HUES48 (cell line): ENCODE measurements around the gene TEAD1.

Source experiments
- H3K27ac ChIP-seq: one replicate; pipeline ENCODE4 v1.7.0; 2013; ENCODE audit warnings: low read depth, low read length, inconsistent platforms
- H3K27me3 ChIP-seq: 2 replicates; pipeline ENCODE4 v1.6.1; 2013; ENCODE audit warnings: mild to moderate bottlenecking, low read length; ENCODE audit not compliant: control insufficient read depth, insufficient read depth
- H3K36me3 ChIP-seq: 2 replicates; pipeline ENCODE4 v1.6.1; 2013; ENCODE audit warnings: low read length; ENCODE audit not compliant: control insufficient read depth, insufficient read depth
- H3K4me1 ChIP-seq: 2 replicates; pipeline ENCODE4 v1.6.1; 2013; ENCODE audit warnings: mild to moderate bottlenecking, low read length; ENCODE audit not compliant: control insufficient read depth, insufficient read depth
- H3K4me3 ChIP-seq: 2 replicates; pipeline ENCODE4 v1.5.1; 2013; ENCODE audit warnings: mild to moderate bottlenecking, low read depth, low read length
- H3K9ac ChIP-seq: 2 replicates; pipeline ENCODE4 v1.6.1; 2013; ENCODE audit warnings: mild to moderate bottlenecking, low read depth, low read length, moderate library complexity
- H3K9me3 ChIP-seq: 2 replicates; pipeline ENCODE4 v1.6.1; 2013; ENCODE audit warnings: low read length; ENCODE audit not compliant: control insufficient read depth, insufficient read depth

TEAD1 gene

DNA sequence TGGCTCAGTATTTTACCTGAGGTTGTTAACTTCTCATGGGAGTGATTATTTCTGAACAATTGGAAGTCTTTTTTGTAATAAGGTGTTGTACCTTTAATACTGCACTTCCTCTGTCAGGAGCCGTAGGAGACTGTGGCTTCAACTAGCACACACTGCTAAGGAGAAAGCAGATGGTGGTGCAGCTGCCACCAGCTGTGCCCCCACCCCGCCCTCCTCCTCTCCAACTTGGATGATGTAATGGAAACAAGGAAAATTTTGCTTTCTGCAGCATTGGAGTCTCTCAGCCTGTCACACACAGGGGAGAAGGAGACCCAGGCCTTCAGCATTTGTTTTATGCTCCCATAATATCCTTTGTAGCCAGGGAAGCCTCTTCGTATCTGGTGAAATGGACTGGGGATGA lies 91.2 kb downstream of the TEAD1 start:
- H3K4me3 ChIP-seq: no peak overlapping the region
- H3K9me3 ChIP-seq: no peaks in the 10 kb centered on the region
- peaks cover 32% of the 10 kb centered on the region; the same call in 1 of the 2 replicates for H3K36me3 ChIP-seq
- H3K27ac ChIP-seq: no peak overlapping the region
- H3K4me1 ChIP-seq: peaks cover 24% of the 10 kb centered on the region
- H3K9ac ChIP-seq: no peak overlapping the region
- no peaks in the 10 kb centered on the region for H3K27me3 ChIP-seq

DNA sequence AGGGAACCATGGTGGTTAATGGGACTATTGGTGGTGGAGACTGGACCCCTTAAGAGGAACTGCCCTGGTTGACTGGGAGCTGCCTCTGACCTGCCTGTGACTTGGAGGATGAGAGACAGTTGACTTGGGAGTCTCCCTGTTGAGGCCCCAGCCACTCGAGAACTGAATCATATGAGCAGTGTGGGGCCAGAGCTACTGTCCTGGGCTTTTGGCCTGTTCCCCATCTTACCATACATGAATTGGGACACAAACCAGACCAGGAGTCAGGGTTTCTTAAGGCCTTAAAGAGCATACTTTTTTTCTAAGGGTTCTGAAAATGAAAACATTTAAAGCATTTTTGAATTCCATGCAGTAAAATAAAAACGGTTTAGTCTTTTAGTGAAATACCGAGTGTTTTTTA lies 92.8 kb downstream of the TEAD1 start:
- Histone ChIP-seq H3K4me1 (peaks cover 15% of the 10 kb centered on the region), H3K4me3 (no peak overlapping the region), H3K27ac (no peak overlapping the region), H3K27me3 (no peaks in the 10 kb centered on the region), H3K9me3 (no peaks in the 10 kb centered on the region), H3K36me3 (peaks cover 32% of the 10 kb centered on the region; the same call in 1 of the 2 replicates), H3K9ac (no peak overlapping the region)

- no peak overlapping the region for H3K27ac ChIP-seq
- no peaks in the 10 kb centered on the region for H3K27me3 ChIP-seq
- H3K9ac ChIP-seq: no peak overlapping the region
- H3K4me3 ChIP-seq: no peak overlapping the region
- peaks cover 15% of the 10 kb centered on the region for H3K4me1 ChIP-seq
- no peaks in the 10 kb centered on the region for H3K9me3 ChIP-seq
- peaks cover 32% of the 10 kb centered on the region; the same call in 1 of the 2 replicates for H3K36me3 ChIP-seq
These were observed 93.4 kb downstream of the TEAD1 start for GRCh38 chr11:12767577-12767976.

GRCh38 chr11:12768726-12769673 lies 94.8 kb downstream of the TEAD1 start:
- Histone ChIP-seq H3K27ac (no peak overlapping the region), H3K36me3 (peaks cover 30% of the 10 kb centered on the region; the same call in 1 of the 2 replicates), H3K4me3 (no peak overlapping the region), H3K27me3 (no peaks in the 10 kb centered on the region), H3K9me3 (no peaks in the 10 kb centered on the region), H3K9ac (no peak overlapping the region), H3K4me1 (peaks cover 26% of the 10 kb centered on the region)

- H3K9ac ChIP-seq: no peak overlapping the region
- H3K27me3 ChIP-seq: no peaks in the 10 kb centered on the region
- peaks cover 26% of the 10 kb centered on the region for H3K4me1 ChIP-seq
- no peak overlapping the region for H3K27ac ChIP-seq
- peaks cover 21% of the 10 kb centered on the region; the same call in 1 of the 2 replicates for H3K36me3 ChIP-seq
- no peak overlapping the region for H3K4me3 ChIP-seq
- no peaks in the 10 kb centered on the region for H3K9me3 ChIP-seq
These were observed 95.7 kb downstream of the TEAD1 start for GRCh38 chr11:12769834-12770345.

- Histone ChIP-seq H3K27me3 (no peaks in the 10 kb centered on the region), H3K4me1 (peaks cover 26% of the 10 kb centered on the region), H3K27ac (no peak overlapping the region), H3K9me3 (no peaks in the 10 kb centered on the region), H3K36me3 (peaks cover 15% of the 10 kb centered on the region; the same call in 1 of the 2 replicates), H3K9ac (no peak overlapping the region), H3K4me3 (no peak overlapping the region)
These were observed 96.2 kb downstream of the TEAD1 start for GRCh38 chr11:12770435-12770834.

DNA sequence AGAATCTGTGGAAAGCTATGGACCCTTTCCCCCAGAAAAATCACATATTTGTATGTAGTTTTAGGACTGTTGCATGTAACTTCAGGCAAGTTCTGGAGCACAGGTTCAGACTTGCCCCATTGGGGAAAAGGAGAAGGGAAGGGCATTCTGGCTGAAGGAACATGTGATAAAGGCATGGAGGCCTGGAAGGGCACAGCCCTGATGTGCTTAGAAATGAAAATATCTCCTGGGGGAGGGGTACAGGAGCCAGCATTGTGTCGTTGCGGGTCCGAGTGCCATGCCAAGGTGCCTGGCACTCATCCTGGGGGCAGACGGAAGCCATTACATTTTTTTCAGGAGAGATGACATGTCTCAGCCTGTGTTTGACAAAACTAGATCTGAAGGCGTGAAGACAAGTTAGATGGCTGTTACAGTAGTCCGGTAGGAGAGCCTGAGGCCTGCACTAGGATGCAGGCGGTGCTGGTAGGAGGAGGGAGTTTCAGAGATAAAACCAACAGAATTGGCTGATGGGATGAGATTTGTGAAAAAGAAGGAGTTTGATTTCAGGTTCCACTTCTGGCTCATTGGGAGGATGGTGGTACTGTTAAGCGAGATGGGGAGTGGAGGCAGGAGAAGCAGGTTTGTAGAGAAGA lies 96.9 kb downstream of the TEAD1 start:
- Histone ChIP-seq H3K9me3 (no peaks in the 10 kb centered on the region), H3K4me1 (peaks cover 26% of the 10 kb centered on the region), H3K4me3 (no peak overlapping the region), H3K36me3 (peaks cover 9% of the 10 kb centered on the region; the same call in 1 of the 2 replicates), H3K9ac (no peak overlapping the region), H3K27me3 (no peaks in the 10 kb centered on the region), H3K27ac (no peak overlapping the region)

DNA sequence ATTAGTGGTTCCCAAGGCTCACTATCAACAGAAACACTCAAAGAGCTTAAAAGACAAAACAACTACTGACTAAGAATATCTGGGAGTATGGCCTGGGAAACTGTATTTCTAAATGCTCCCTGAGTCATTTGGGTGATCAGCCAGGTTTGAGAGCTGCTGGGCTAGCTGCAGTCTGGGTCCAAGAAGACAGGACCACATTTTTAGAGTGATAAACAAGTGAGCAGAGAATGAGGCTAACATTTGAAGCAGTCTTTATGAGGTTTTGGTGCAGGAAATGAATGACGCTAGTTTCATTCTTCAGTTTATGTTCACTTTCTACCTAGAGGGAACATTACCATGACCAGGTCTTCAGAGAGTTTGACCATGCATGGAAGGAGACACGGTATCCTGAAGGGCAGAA lies 97.7 kb downstream of the TEAD1 start:
- Histone ChIP-seq H3K9me3 (no peaks in the 10 kb centered on the region), H3K27ac (no peak overlapping the region), H3K4me3 (no peak overlapping the region), H3K9ac (no peak overlapping the region), H3K4me1 (peaks cover 26% of the 10 kb centered on the region), H3K36me3 (0 out of 2 replicates have a peak, but pooled peaks cover 3% of the 10 kb centered on the region), H3K27me3 (no peaks in the 10 kb centered on the region)

DNA sequence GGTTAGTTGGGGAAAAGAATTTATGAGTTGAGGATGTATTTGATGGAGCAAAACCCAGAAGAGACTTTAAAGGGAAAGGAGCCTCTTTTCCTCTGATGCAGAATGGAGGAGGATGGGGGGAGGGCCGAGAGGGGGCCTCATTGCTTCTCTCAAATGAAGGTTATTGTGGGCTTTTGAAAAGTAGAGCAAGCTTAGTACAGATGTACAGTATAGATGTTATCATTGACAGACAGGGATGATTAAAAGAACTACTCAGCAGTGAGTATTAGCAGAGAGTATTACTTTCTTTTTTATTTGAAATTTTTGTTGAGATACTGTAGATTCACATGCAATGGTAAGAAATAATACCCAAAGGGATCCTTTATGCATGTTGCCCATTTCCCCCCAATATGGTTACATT lies 98.1 kb downstream of the TEAD1 start:
- Histone ChIP-seq H3K9ac (no peak overlapping the region), H3K36me3 (0 out of 2 replicates have a peak, but pooled peaks cover 3% of the 10 kb centered on the region), H3K4me1 (peaks cover 26% of the 10 kb centered on the region), H3K27me3 (no peaks in the 10 kb centered on the region), H3K4me3 (no peak overlapping the region), H3K9me3 (no peaks in the 10 kb centered on the region), H3K27ac (no peak overlapping the region)

GRCh38 chr11:12773591-12773990 lies 99.4 kb downstream of the TEAD1 start:
- Histone ChIP-seq H3K9ac (no peak overlapping the region), H3K27ac (no peak overlapping the region), H3K4me3 (no peak overlapping the region), H3K9me3 (no peaks in the 10 kb centered on the region), H3K36me3 (0 out of 2 replicates have a peak, but pooled peaks cover 3% of the 10 kb centered on the region), H3K4me1 (peaks cover 26% of the 10 kb centered on the region), H3K27me3 (no peaks in the 10 kb centered on the region)

- peaks cover 14% of the 10 kb centered on the region for H3K4me1 ChIP-seq
- no peaks in the 10 kb centered on the region for H3K9me3 ChIP-seq
- H3K4me3 ChIP-seq: no peak overlapping the region
- no peak overlapping the region for H3K27ac ChIP-seq
- no peak overlapping the region for H3K9ac ChIP-seq
- H3K27me3 ChIP-seq: no peaks in the 10 kb centered on the region
- no peaks in the 10 kb centered on the region for H3K36me3 ChIP-seq
These were observed 101.7 kb downstream of the TEAD1 start for GRCh38 chr11:12775955-12776354.
